GM19351 (cell line): ENCODE results near the gene TRIM31.

ENCODE experiments used
- ATAC-seq: cut with Tn5 transposase; IDR thresholded peaks from one replicate; pipeline ENCODE4 v1.9.1; 2021; ENCODE audit warnings: mild to moderate bottlenecking, moderate library complexity; ENCODE audit not compliant: unreplicated experiment

TRIM31 gene

GRCh38 chr6:30113003-30113759 lies at the start of gene TRIM31:
Gene TRIM31, minus strand, starts transcription at chr6:30113090. Its CDS starts 285 bp downstream, at chr6:30112805.
- no peak for ATAC-seq

GRCh38 chr6:30162265-30163089 lies 49.6 kb upstream of the TRIM31 start:
- no peak for ATAC-seq

- no peak for ATAC-seq
These were observed 48.1 kb upstream of the TRIM31 start, which contains the start of gene TRIM10 for GRCh38 chr6:30160785-30161531. Gene TRIM10, minus strand, starts transcription at chr6:30161211. Its CDS starts 353 bp downstream, at chr6:30160858.

GRCh38 chr6:30160008-30160784 lies 47.3 kb upstream of the TRIM31 start:
- no peak for ATAC-seq

GRCh38 chr6:30158475-30159040 lies 45.7 kb upstream of the TRIM31 start:
- no peak for ATAC-seq

GRCh38 chr6:30157999-30158398 lies 45.1 kb upstream of the TRIM31 start:
- ATAC-seq, result no peak

GRCh38 chr6:30157581-30157980 lies 44.7 kb upstream of the TRIM31 start:
- ATAC-seq, result no peak

GRCh38 chr6:30156774-30157173 lies 43.9 kb upstream of the TRIM31 start:
- no peak for ATAC-seq

- no peak for ATAC-seq
These were observed 43.3 kb upstream of the TRIM31 start for GRCh38 chr6:30156262-30156599.

- ATAC-seq, result no peak
These were observed 42.8 kb upstream of the TRIM31 start for GRCh38 chr6:30155520-30156261.

GRCh38 chr6:30154709-30155519 lies 42.0 kb upstream of the TRIM31 start:
- no peak for ATAC-seq

- no peak for ATAC-seq
These were observed 41.2 kb upstream of the TRIM31 start for GRCh38 chr6:30154061-30154460.

- no peak for ATAC-seq
These were observed 40.2 kb upstream of the TRIM31 start for GRCh38 chr6:30152910-30153610.

GRCh38 chr6:30152016-30152673 lies 39.3 kb upstream of the TRIM31 start:
- ATAC-seq, result no peak

GRCh38 chr6:30151580-30151979 lies 38.7 kb upstream of the TRIM31 start:
- ATAC-seq, result no peak

- ATAC-seq, result no peak
These were observed 37.9 kb upstream of the TRIM31 start for GRCh38 chr6:30150671-30151395.
